Cardiac muscle cell (in vitro differentiated cells and primary cell): Measurements from ENCODE around the gene RPL7A. TPM values are rescaled to one million over a fixed set of nuclear protein-coding genes. Genes with fewer than 3 reads are reported as not detected.
"Not testable (repeated sequence)": the region's sequence is repeated elsewhere in the genome, so short reads cannot be mapped to it uniquely, and the experiment has no call there.

Experiments used
- DNase-seq, 2 donors: peaks; one replicate each; pipeline versions ENCODE4 v3.0.0 to v3.0.0-alpha.2; 2010 to 2017; ENCODE audit warnings: low read depth in 1 of 2, low spot score in 1 of 2
- H3K27ac ChIP-seq: fragments of 200-600 bp; sonication (generic); 2 replicates; pipeline ENCODE4 v1.5.1; 2016
- H3K27me3 ChIP-seq: fragments of 200-600 bp; sonication (generic); 2 replicates; pipeline ENCODE4 v1.6.0; 2016; ENCODE audit warnings: control low read depth
- H3K36me3 ChIP-seq: fragments of 200-600 bp; sonication (generic); 2 replicates; pipeline ENCODE4 v1.5.1; 2016; ENCODE audit warnings: control low read depth
- H3K4me1 ChIP-seq: fragments of 200-600 bp; sonication (generic); 2 replicates; pipeline ENCODE4 v1.8.1; 2017; ENCODE audit warnings: low read depth, mild to moderate bottlenecking, mixed run types
- H3K4me3 ChIP-seq: fragments of 200-600 bp; sonication (generic); 2 replicates; pipeline ENCODE4 v1.5.1; 2016; ENCODE audit warnings: mild to moderate bottlenecking
- H3K9me3 ChIP-seq: fragments of 200-600 bp; sonication (generic); 2 replicates; pipeline ENCODE4 v1.5.1; 2017; ENCODE audit warnings: low read depth, mild to moderate bottlenecking, control low read depth
- polyA plus RNA-seq: library from polyadenylated mRNA; unstranded; fragments of >200 nt; fragmentation: Nextera tagmentation; extraction: Ambion mirVana; gene quantifications from 2 replicates; pipeline ENCODE4 v1.2.1, GENCODE V29; 2016
- total RNA-seq: library from RNA; depleted of rRNA; stranded (reverse); fragments of >200 nt; gene quantifications from 2 replicates; pipeline ENCODE4 v1.2.3, GENCODE V29; 2016
- TF ChIP-seq, protein P1 (sequence below): IDR thresholded peaks from 2 replicates; pipeline ENCODE4 v1.5.1; 2012; ENCODE audit warnings: low read depth, mild to moderate bottlenecking, low read length

Gene RPL7A
- total RNA-seq (2,223 and 2,233 TPM in 2 replicates), polyA plus RNA-seq (404 and 480 TPM in 2 replicates)

DNA sequence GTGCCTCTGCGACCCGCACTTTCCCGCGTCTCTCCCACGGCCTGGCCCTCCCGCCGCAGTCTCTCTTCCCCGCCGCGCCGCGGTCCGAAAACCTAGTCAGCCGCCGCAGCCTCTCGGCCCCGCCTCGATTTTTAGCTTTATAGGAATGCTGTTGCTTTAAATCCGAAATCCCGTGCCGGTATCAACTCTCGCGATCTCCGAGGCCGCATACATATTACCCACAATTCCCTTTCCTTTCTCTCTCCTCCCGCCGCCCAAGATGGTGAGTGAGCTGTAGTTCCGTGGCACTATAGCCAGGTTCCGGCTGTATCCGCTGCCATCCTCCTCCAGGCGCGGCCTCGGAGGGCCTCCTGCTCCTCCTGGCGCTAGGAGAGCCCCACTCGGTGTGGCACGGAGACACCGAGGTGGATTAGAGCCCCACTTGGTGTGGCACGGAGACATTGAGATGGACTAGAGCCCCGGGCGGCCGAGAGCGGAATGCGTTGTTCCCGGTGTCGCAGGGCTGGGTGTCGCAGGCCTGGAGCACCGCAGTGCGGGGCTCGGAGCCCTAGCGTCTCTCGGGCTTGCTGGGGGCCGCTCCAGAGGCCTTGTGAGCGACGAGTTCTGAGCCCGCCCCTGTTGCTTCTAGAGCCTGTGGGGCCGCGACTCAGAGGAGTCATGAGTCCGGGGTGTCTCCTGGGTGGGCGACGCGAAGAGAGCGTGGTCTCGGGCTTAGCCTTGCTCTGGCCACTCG is at the start of gene RPL7A, which contains the start of gene MED22:
Gene RPL7A, plus strand, starts transcription at position 234 of the 733 bp plus-strand sequence. Its CDS starts 26 bp downstream, at position 260.
Gene MED22, minus strand, starts transcription at position 147 of the 733 bp plus-strand sequence. CDS start 1,469 bp downstream, outside the sequence.
- Histone ChIP-seq H3K9me3 (no peaks in the 10 kb centered on the region), H3K4me1 (peaks cover 3% of the 10 kb centered on the region), H3K27me3 (no peaks in the 10 kb centered on the region), H3K4me3 (peak within 1 kb of the TSS; percentile 100), H3K36me3 (peaks cover 56% of the 10 kb centered on the region), H3K27ac (peak within 1 kb of the TSS; percentile 99)
- TF ChIP-seq, protein P1, sequence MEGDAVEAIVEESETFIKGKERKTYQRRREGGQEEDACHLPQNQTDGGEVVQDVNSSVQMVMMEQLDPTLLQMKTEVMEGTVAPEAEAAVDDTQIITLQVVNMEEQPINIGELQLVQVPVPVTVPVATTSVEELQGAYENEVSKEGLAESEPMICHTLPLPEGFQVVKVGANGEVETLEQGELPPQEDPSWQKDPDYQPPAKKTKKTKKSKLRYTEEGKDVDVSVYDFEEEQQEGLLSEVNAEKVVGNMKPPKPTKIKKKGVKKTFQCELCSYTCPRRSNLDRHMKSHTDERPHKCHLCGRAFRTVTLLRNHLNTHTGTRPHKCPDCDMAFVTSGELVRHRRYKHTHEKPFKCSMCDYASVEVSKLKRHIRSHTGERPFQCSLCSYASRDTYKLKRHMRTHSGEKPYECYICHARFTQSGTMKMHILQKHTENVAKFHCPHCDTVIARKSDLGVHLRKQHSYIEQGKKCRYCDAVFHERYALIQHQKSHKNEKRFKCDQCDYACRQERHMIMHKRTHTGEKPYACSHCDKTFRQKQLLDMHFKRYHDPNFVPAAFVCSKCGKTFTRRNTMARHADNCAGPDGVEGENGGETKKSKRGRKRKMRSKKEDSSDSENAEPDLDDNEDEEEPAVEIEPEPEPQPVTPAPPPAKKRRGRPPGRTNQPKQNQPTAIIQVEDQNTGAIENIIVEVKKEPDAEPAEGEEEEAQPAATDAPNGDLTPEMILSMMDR = no peak
- peak; percentile 97 for DNase-seq

- not testable (repeated sequence) for DNase-seq, H3K4me3 ChIP-seq, H3K27me3 ChIP-seq, H3K4me1 ChIP-seq, H3K9me3 ChIP-seq, H3K36me3 ChIP-seq, H3K27ac ChIP-seq
Observed at GRCh38 chr9:133299996-133300395, 48.0 kb upstream of the RPL7A start.

DNA sequence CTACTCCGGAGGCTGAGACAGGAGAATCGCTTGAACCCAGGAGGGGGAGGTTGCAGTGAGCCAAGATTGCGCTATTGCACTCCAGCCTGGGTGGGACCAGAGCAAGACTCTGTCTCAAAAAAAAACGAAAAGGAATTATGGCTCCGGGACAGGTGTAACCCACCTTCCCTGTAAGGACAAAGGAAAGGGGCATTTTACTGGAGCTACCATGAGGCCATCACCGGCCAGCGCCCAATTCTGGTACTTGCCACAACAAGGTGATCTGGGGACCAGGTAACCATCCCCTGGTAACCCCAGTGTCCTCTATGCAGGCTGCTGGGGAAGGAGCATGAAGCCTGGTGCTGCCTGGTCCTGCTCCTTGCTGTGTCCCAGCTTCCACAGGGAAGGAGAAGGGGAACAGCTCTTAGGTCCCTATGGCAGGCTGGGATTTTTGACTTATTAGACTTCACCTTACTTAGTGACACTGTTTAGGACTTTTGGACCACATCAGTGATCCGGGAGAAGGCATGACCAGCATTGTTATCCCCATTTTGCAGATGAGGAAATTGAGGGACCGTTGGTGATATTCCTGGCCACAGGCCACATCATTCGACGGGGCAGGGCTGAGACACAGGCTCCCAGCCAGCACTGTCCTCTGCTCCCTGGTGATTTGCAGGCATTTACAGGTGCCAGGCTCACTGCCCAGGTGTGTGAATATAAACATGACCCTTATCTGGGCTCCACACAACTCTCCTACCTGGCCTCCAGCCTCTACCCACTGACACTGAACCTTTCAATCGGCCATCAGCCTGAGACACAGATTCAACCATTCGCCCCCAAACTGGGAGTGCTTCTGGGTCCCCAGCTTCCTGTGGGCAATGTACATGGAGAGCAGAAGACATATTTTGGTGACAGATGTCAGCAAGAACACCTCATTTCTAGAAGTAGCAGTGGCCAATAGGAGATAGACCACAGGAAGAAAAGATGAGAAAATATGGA is 46.5 kb upstream of the RPL7A start:
- no peak overlapping the region for H3K4me3 ChIP-seq
- TF ChIP-seq, protein P1 = no peak
- no peaks in the 10 kb centered on the region for H3K36me3 ChIP-seq
- peaks cover 2% of the 10 kb centered on the region for H3K27me3 ChIP-seq
- H3K9me3 ChIP-seq = no peaks in the 10 kb centered on the region
- no peak overlapping the region for H3K27ac ChIP-seq
- no peak for DNase-seq
- no peaks in the 10 kb centered on the region for H3K4me1 ChIP-seq

- TF ChIP-seq, protein P1 = no peak
- H3K27me3 ChIP-seq = no peaks in the 10 kb centered on the region
- no peak overlapping the region for H3K4me3 ChIP-seq
- no peak for DNase-seq
- H3K9me3 ChIP-seq = no peaks in the 10 kb centered on the region
- H3K4me1 ChIP-seq = no peaks in the 10 kb centered on the region
- no peak overlapping the region for H3K27ac ChIP-seq
- no peaks in the 10 kb centered on the region for H3K36me3 ChIP-seq
Observed at GRCh38 chr9:133303266-133304157, 44.5 kb upstream of the RPL7A start.

GRCh38 chr9:133304158-133304470 is 43.9 kb upstream of the RPL7A start:
- TF ChIP-seq, protein P1 = no peak
- H3K9me3 ChIP-seq = no peaks in the 10 kb centered on the region
- H3K4me1 ChIP-seq = no peaks in the 10 kb centered on the region
- no peak overlapping the region for H3K4me3 ChIP-seq
- H3K27ac ChIP-seq = no peak overlapping the region
- DNase-seq = no peak
- no peaks in the 10 kb centered on the region for H3K27me3 ChIP-seq
- H3K36me3 ChIP-seq = no peaks in the 10 kb centered on the region
